ES-I3 (cell line): ENCODE data around the gene OSBP2.
"Not testable (repeated sequence)": the region's sequence is repeated elsewhere in the genome, so short reads cannot be mapped to it uniquely, and the experiment has no call there.

ENCODE experiments used
- H3K36me3 ChIP-seq: 2 replicates; pipeline ENCODE4 v1.6.1; 2013; ENCODE audit warnings: mild to moderate bottlenecking, low read length, control low read depth, moderate library complexity; ENCODE audit not compliant: insufficient read depth
- H3K4me1 ChIP-seq: 2 replicates; pipeline ENCODE4 v1.6.1; 2013; ENCODE audit warnings: mild to moderate bottlenecking, control low read depth, low read length; ENCODE audit not compliant: insufficient read depth
- H3K9ac ChIP-seq: 2 replicates; pipeline ENCODE4 v1.6.1; 2013; ENCODE audit warnings: low read depth, mild to moderate bottlenecking, low read length, moderate library complexity
- H3K9me3 ChIP-seq: 2 replicates; pipeline ENCODE4 v1.6.1; 2013; ENCODE audit warnings: mild to moderate bottlenecking, low read length, moderate library complexity; ENCODE audit not compliant: control insufficient read depth, insufficient read depth

Gene OSBP2

DNA sequence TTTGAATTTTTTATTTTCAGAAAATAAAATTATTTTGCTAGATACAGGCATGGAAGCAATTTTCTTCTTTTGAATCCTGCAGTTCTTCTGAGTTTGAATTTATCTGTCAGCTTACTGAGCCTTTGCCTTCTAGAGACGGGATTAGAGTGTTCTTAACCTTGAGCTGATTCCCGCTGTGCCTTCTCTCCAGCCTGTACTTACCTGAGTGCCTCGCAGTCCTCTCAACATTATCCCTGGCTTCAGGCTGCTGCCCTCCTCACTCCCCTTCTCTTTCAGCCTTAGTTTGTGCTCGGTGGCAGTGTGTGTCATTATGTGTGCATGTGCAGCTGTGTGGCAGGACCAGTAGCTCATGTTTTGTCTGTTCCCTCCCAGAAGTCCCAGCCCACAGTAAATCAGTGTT, 24.3 kb downstream of the OSBP2 start:
- H3K9me3 ChIP-seq: no peaks in the 10 kb centered on the region
- no peak overlapping the region for H3K9ac ChIP-seq
- H3K4me1 ChIP-seq: no peaks in the 10 kb centered on the region
- no peaks in the 10 kb centered on the region for H3K36me3 ChIP-seq

GRCh38 chr22:30720263-30720837, 25.7 kb downstream of the OSBP2 start:
- Histone ChIP-seq H3K4me1 (no peaks in the 10 kb centered on the region), H3K9ac (no peak overlapping the region), H3K9me3 (no peaks in the 10 kb centered on the region), H3K36me3 (no peaks in the 10 kb centered on the region)

DNA sequence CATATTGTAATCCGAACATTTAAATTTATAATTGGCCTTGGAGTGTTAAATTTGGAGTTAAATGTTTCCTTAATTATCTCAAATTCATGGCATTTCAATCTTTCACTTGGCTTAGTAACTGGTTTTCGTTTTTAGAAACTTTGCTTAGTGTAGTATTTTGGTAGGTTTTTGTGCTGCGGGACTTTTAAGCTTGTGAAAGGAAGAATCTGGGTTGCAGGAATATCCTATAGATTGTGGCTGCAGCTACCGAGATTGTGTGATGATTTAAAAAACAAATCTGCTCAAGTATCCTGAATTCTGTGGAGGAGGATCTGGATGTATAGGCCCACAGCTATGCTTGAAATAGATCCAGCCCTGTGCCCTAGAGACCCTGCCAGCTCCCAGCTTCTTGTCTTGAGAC, 27.1 kb downstream of the OSBP2 start:
- no peaks in the 10 kb centered on the region for H3K4me1 ChIP-seq
- H3K9ac ChIP-seq: no peak overlapping the region
- no peaks in the 10 kb centered on the region for H3K36me3 ChIP-seq
- H3K9me3 ChIP-seq: no peaks in the 10 kb centered on the region

DNA sequence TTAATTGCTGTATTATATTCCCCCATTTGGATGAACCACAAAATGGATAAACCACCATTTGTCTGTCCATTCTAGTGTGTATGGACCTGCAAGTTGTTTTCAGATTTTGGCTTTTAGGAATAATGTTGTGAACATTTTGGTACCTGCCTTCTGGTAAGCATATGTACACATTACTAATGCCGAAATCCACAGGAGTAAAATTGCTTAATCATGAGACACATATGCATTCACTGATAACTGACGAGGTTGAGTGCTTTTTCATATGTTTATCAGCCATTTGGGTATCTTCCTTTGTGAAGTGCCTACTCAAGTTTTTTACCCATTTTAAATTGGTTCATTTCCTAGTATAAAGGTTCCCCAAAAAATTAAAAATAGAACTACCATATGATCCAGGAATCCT, 34.2 kb downstream of the OSBP2 start:
- H3K36me3 ChIP-seq: no peaks in the 10 kb centered on the region
- H3K9ac ChIP-seq: no peak overlapping the region
- H3K9me3 ChIP-seq: no peaks in the 10 kb centered on the region
- no peaks in the 10 kb centered on the region for H3K4me1 ChIP-seq

GRCh38 chr22:30731658-30732057, 37.0 kb downstream of the OSBP2 start:
- H3K4me1 ChIP-seq: no peaks in the 10 kb centered on the region
- no peak overlapping the region for H3K9ac ChIP-seq
- H3K36me3 ChIP-seq: no peaks in the 10 kb centered on the region
- no peaks in the 10 kb centered on the region for H3K9me3 ChIP-seq

- Histone ChIP-seq H3K9me3 (no peaks in the 10 kb centered on the region), H3K36me3 (no peaks in the 10 kb centered on the region), H3K4me1 (no peaks in the 10 kb centered on the region), H3K9ac (no peak overlapping the region)
Measured at GRCh38 chr22:30732426-30732825, 37.8 kb downstream of the OSBP2 start.

- H3K4me1 ChIP-seq: peaks cover 2% of the 10 kb centered on the region; the same call in 1 of the 2 replicates
- H3K36me3 ChIP-seq: no peaks in the 10 kb centered on the region
- no peaks in the 10 kb centered on the region for H3K9me3 ChIP-seq
- H3K9ac ChIP-seq: no peak overlapping the region
Measured at GRCh38 chr22:30733181-30733631, 38.5 kb downstream of the OSBP2 start.

DNA sequence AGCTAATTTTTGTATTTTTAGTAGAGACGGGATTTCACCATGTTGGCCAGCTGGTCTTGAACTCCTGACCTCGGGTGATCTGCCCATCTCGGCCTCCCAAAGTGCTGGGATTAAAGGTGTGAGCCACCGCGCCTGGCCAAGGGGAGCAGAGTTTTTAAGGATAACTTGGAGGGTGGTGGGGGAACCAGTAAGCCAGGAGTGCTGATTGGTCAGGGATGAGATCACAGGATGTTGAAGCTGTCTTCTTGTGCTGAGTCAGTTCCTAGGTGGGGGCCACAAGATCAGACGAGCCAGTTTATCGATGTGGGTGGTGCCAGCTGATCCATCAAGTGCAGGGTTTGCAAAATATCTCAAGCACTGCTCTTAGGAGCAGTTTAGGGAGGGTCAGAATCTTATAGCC, 45.3 kb downstream of the OSBP2 start:
- H3K36me3 ChIP-seq, H3K9me3 ChIP-seq, H3K9ac ChIP-seq: not testable (repeated sequence)
- peaks cover 13% of the 10 kb centered on the region for H3K4me1 ChIP-seq

DNA sequence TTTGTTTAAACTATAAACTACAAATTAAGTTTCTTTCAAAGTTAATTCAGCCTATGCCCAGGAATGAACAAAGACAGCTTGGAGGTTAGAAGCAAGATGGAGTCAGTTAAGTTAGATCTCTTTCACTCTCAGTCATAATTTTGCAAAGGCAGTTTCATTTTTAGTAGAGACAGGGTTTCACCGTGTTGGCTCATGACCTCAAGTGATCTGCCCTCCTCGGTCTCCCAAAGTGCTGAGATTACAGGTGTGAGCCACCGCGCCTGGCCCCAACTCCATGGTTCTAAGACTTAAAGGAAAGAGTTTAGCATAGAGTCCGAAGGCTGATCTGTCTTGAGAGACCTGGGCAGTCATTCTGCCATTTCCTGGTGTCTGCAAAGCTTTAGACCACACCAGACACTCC, 45.8 kb downstream of the OSBP2 start:
- H3K36me3 ChIP-seq, H3K9me3 ChIP-seq, H3K9ac ChIP-seq: not testable (repeated sequence)
- peaks cover 13% of the 10 kb centered on the region for H3K4me1 ChIP-seq

GRCh38 chr22:30742291-30743256, 47.9 kb downstream of the OSBP2 start:
- H3K36me3 ChIP-seq: no peaks in the 10 kb centered on the region
- H3K9ac ChIP-seq: no peak overlapping the region
- H3K9me3 ChIP-seq: no peaks in the 10 kb centered on the region
- peaks cover 13% of the 10 kb centered on the region for H3K4me1 ChIP-seq

GRCh38 chr22:30743257-30744020, 48.8 kb downstream of the OSBP2 start:
- peaks cover 9% of the 10 kb centered on the region for H3K4me1 ChIP-seq
- H3K9ac ChIP-seq: no peak overlapping the region
- no peaks in the 10 kb centered on the region for H3K9me3 ChIP-seq
- no peaks in the 10 kb centered on the region for H3K36me3 ChIP-seq

- no peaks in the 10 kb centered on the region for H3K9me3 ChIP-seq
- H3K36me3 ChIP-seq: no peaks in the 10 kb centered on the region
- H3K4me1 ChIP-seq: peaks cover 6% of the 10 kb centered on the region
- H3K9ac ChIP-seq: no peak overlapping the region
Measured at GRCh38 chr22:30744224-30744623, 49.5 kb downstream of the OSBP2 start.

DNA sequence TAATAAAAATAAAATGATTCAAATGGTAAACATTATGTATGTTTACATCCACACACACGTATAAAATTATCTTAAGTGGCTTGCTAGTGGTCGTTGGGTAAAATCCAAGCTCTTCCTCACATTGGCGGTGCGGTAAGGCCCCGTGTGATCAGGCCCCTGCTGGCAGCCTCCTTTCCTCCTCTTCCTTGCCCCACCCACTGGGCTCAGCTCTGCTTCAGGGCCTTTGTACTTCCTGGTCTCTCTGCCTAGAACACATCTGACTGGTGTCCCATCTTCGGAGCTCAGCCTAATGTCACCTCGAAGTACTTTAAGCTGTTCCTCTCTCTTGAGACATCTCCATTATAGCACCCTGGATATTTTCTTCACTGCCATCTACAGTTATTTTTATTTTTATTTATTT, 52.8 kb downstream of the OSBP2 start:
- H3K36me3 ChIP-seq: no peaks in the 10 kb centered on the region
- H3K9me3 ChIP-seq: no peaks in the 10 kb centered on the region
- no peak overlapping the region for H3K9ac ChIP-seq
- H3K4me1 ChIP-seq: no peaks in the 10 kb centered on the region

GRCh38 chr22:30749272-30749671, 54.6 kb downstream of the OSBP2 start:
- Histone ChIP-seq H3K9me3 (no peaks in the 10 kb centered on the region), H3K36me3 (no peaks in the 10 kb centered on the region), H3K4me1 (no peaks in the 10 kb centered on the region), H3K9ac (no peak overlapping the region)
